Upper lobe of left lung (tissue), 4 donors: Measurements from ENCODE around the gene C11orf42.
"Not testable (repeated sequence)": the region's sequence is repeated elsewhere in the genome, so short reads cannot be mapped to it uniquely, and the experiment has no call there.

ENCODE experiments used
- CTCF ChIP-seq, 6 experiments: fragments of 450-650 bp in 4 of 6; fragments of 200-600 bp in 2 of 6; sonication (generic) in 2 of 6; IDR thresholded peaks; one replicate each; pipeline ENCODE4 v1.5.1; 2016 to 2019; ENCODE audit warnings: antibody characterized with exemption in 6 of 6
- EP300 ChIP-seq, 4 donors: sonication (generic); formaldehyde crosslinking; IDR thresholded peaks; one replicate each; pipeline ENCODE4 v1.5.1; 2017; ENCODE audit warnings: antibody characterized with exemption in 4 of 4, control low read depth in 2 of 4
- POLR2A ChIP-seq, 4 donors: fragments of 450-650 bp; IDR thresholded peaks; one replicate each; pipeline ENCODE4 v1.5.1; 2016 to 2017; ENCODE audit warnings: antibody characterized with exemption in 4 of 4, mild to moderate bottlenecking in 2 of 4

- TF ChIP-seq EP300, CTCF, POLR2A (IDR thresholded peaks at IDR 0.05): not testable (repeated sequence)
Observed at GRCh38 chr11:6248897-6249296, 43.5 kb downstream of the C11orf42 start.
